Prostate gland (tissue), 2 donors: ENCODE data around the gene AKNA. TPM values are rescaled to one million over a fixed set of nuclear protein-coding genes. Genes with fewer than 3 reads are reported as not detected.

Experiments
- DNase-seq: peaks from one replicate; pipeline ENCODE4 v3.0.0-alpha.2; 2019; ENCODE audit warnings: low spot score
- H3K27ac ChIP-seq, 2 donors: fragments of 200-600 bp; sonication (generic); 2 replicates each; pipeline ENCODE4 v1.5.1; 2017 to 2019
- H3K27me3 ChIP-seq: fragments of 200-600 bp; sonication (generic); replicated peaks from 2 replicates; pipeline ENCODE4 v1.5.1; 2019; ENCODE audit not compliant: insufficient read depth
- H3K36me3 ChIP-seq, 2 donors: fragments of 200-600 bp; sonication (generic); 1 replicate in 1 of 2; 2 replicates in 1 of 2; pipeline versions ENCODE4 v1.5.1 to v1.8.1; 2017 to 2019
- H3K4me1 ChIP-seq: fragments of 200-600 bp; sonication (generic); replicated peaks from 2 replicates; pipeline ENCODE4 v1.5.1; 2019
- H3K4me3 ChIP-seq, 2 donors: fragments of 200-600 bp; sonication (generic); 2 replicates each; pipeline ENCODE4 v1.5.1; 2017 to 2019
- H3K9me3 ChIP-seq: fragments of 200-600 bp; sonication (generic); 2 replicates; pipeline ENCODE4 v1.5.1; 2017
- POLR2A ChIP-seq: fragments of 450-650 bp; IDR thresholded peaks from one replicate; pipeline ENCODE4 v1.6.1; 2016; ENCODE audit warnings: antibody characterized with exemption, mild to moderate bottlenecking
- POLR2AphosphoS5 ChIP-seq: sonication (generic); formaldehyde crosslinking; IDR thresholded peaks from one replicate; pipeline ENCODE4 v1.6.1; 2017; ENCODE audit warnings: antibody characterized with exemption
- WGBS: methylation state at CpG from one replicate; pipeline ENCODE4 v1.1.5; 2018; 5-methylcytosine and 5-hydroxymethylcytosine counted together
- intact Hi-C: fragments of 100-400 bp; cut with DNase I; formaldehyde crosslinking; loops from one replicate; pipeline ENCODE4 v1.14.2; 2022
- total RNA-seq, 2 donors: library from RNA; depleted of rRNA; stranded (reverse); fragments of >200 nt; gene quantifications; one replicate each; pipeline ENCODE4 v1.1.0, GENCODE V29; 2016
- TF ChIP-seq, protein P1 (sequence below), 4 experiments: fragments of 200-600 bp in 2 of 4; fragments of 450-650 bp in 2 of 4; sonication (generic) in 2 of 4; IDR thresholded peaks; 1 replicate in 3 of 4; 2 replicates in 1 of 4; pipeline ENCODE4 v1.5.1; 2016 to 2019; ENCODE audit warnings: antibody characterized with exemption in 4 of 4, mild to moderate bottlenecking in 2 of 4, moderate library complexity in 2 of 4

AKNA gene
- total RNA-seq, 2 donors from 2014 or later: 20.5 to 30.1 TPM

DNA sequence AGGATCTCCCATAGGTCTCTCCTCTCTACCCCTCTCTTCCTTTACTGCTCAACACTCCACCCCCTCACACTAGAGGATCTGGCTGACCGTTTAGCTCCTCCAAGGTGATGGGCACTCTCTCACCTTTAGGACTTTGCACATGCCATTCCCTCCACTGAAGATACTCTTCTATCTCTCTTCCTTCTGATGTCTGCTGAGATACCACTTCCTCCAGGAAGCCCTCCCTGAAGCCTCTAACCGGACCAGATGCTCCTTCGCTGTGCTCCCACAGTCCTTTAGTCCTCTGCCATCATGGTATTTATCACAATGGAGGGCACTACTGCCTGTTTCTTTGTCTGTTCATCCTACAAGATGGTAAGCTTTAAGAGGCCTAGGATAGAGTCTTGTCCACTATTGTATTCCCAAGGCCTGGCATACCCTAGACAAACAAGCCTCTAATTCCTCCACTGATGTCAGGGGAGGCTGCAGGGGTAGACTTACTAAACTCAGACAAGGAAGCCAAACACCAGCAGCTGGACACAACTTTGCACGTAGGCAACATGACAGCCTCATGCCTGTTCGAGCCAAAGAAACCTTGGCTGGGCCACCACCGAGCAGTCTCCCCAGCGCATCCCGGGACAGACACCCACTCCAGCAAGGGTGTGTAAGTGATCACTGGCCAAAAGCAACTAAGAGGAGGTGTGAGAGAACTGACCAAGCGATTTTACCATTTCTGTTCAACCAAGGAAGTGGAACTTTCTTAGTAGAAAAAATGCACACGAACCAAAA lies 37.9 kb downstream of the AKNA start:
- intact Hi-C loops: loop anchor here (5.0 kb wide), 1 partner anchor 37 kb away; the partner anchor contains the start of gene AKNA
- no peaks in the 10 kb centered on the region for H3K27me3 ChIP-seq
- peaks cover 0 to 13% of the 10 kb centered on the region in 2 donors for H3K36me3 ChIP-seq
- no peak for TF ChIP-seq POLR2A
- TF ChIP-seq, protein P1, sequence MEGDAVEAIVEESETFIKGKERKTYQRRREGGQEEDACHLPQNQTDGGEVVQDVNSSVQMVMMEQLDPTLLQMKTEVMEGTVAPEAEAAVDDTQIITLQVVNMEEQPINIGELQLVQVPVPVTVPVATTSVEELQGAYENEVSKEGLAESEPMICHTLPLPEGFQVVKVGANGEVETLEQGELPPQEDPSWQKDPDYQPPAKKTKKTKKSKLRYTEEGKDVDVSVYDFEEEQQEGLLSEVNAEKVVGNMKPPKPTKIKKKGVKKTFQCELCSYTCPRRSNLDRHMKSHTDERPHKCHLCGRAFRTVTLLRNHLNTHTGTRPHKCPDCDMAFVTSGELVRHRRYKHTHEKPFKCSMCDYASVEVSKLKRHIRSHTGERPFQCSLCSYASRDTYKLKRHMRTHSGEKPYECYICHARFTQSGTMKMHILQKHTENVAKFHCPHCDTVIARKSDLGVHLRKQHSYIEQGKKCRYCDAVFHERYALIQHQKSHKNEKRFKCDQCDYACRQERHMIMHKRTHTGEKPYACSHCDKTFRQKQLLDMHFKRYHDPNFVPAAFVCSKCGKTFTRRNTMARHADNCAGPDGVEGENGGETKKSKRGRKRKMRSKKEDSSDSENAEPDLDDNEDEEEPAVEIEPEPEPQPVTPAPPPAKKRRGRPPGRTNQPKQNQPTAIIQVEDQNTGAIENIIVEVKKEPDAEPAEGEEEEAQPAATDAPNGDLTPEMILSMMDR (IDR thresholded peaks at IDR 0.05): no peak
- H3K27ac ChIP-seq: no peak overlapping the region
- no peaks in the 10 kb centered on the region for H3K4me1 ChIP-seq
- no peak for DNase-seq
- no peak overlapping the region for H3K4me3 ChIP-seq
- WGBS: 84% methylated on average over 10 of the region's 10 CpGs
- no peaks in the 10 kb centered on the region for H3K9me3 ChIP-seq

DNA sequence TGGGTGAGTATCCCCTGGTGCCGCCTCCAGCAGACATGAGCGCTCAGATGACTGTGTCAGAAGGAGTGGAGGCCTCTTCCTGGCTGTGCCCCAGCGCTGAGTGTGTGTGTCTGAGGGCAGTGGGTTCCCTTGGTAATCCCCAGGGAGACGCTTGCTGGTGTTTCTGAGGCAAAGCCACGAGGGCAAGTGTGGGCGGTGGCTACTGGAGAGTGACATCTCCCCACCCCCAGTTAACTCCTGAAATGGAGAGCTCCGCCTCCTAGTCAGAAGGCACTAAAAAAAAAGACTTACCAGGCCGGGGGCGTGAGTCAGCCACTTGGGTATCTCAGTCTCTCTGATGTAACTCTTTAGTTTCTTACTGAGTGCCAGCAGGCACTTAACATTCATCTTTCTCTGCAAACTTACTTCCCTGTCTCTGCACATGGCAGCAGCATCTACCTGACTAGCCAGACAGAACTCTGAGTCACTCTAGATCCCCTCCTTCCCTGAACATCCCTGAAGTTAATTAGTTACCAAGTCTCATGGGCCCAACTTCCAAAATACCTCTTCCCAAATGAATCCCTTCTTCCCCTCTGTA lies 38.8 kb downstream of the AKNA start:
- intact Hi-C loops: no loop called here
- DNase-seq: no peak
- no peaks in the 10 kb centered on the region for H3K4me1 ChIP-seq
- no peaks in the 10 kb centered on the region for H3K27me3 ChIP-seq
- no peaks in the 10 kb centered on the region for H3K9me3 ChIP-seq
- no peak overlapping the region for H3K4me3 ChIP-seq
- TF ChIP-seq POLR2A (no peak), POLR2AphosphoS5 (peak; percentile 15)
- peaks cover 0 to 13% of the 10 kb centered on the region in 2 donors for H3K36me3 ChIP-seq
- no peak overlapping the region for H3K27ac ChIP-seq
- 40% methylated on average over 9 of the region's 9 CpGs for WGBS

DNA sequence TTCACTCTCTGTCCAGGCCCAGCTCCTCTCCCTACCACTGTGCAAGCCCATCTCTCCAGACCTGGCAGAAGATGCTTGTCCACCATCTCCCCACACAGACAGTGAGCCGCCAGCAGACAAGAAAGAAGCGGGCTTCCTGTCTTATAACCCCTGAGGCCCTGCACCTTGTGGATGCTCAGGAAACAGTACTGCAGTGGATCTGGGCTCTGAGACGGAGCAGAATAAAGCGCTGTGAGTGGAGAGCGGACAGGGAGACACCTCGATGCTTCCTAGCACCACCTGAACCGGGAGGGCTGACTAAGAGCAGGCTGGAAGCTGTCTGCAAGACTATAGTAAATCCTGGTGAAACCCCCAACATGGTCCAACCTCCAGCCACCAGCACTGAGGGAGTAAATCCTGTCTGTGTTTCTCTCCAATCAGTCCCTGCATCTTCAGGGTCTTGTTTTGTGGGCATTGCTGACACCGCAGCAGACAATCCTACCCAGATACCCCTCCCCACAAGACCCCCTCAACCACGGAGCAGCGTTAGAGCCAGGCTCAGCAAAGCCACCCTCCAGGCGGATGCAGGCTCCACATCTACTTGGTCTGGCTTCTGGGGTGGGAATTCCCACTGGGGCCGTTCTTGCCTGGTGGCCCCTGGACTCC lies 39.4 kb downstream of the AKNA start:
- Histone ChIP-seq H3K27me3 (no peaks in the 10 kb centered on the region), H3K9me3 (no peaks in the 10 kb centered on the region), H3K36me3 (peaks cover 0 to 13% of the 10 kb centered on the region in 2 donors), H3K4me1 (no peaks in the 10 kb centered on the region), H3K4me3 (no peak overlapping the region), H3K27ac (no peak overlapping the region)
- no peak for DNase-seq
- 87% methylated on average over 11 of the region's 12 CpGs for WGBS
- TF ChIP-seq, protein P1 (IDR thresholded peaks at IDR 0.05): no peak
- intact Hi-C loops: no loop called here

DNA sequence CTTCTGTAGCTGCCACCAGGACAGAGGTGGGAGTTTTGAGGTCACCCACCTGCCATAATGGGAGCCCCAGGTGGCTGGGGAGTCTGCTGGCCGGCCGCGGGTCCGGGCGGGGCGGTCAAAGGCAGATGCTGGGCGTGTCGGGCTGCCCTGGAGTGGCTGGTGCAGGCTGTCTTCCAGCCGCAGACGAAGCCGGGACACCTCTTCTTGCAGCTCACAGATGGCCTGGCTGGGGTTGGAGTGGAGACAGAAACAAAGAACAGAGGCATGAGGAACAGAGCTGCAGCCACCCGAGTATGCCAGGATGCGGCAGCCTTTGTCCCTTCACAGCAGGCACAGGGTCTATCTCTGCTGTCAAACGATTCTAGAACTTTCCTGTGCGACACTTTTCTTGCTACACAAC lies 40.1 kb downstream of the AKNA start:
- DNase-seq: no peak
- no peak overlapping the region for H3K27ac ChIP-seq
- no peaks in the 10 kb centered on the region for H3K4me1 ChIP-seq
- no peak for TF ChIP-seq POLR2AphosphoS5
- TF ChIP-seq, protein P1 (IDR thresholded peaks at IDR 0.05): no peak
- no peak for TF ChIP-seq POLR2A
- 86% methylated on average over 15 of the region's 15 CpGs for WGBS
- no peaks in the 10 kb centered on the region for H3K27me3 ChIP-seq
- intact Hi-C loops: no loop called here
- H3K4me3 ChIP-seq: no peak overlapping the region
- H3K36me3 ChIP-seq: peaks cover 0 to 12% of the 10 kb centered on the region in 2 donors
- H3K9me3 ChIP-seq: no peaks in the 10 kb centered on the region

DNA sequence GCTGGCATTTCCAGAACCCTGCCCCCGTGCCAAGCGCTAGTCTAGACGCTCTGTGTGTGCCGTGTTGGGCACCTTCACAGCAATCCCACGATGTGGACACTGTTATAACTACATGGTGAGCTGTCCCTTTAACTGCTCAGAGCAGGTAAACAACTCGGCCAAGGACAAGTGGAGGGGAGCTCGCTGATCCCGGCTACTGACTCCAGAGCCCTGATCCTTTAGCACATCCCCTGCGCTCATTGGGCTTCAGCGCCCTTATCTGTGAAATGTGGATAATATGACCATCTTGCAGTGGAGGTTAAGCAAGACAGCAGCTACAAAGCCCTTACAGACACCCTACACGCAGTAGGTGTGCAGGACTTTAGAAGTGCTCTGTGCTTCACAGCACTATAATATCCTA lies 41.6 kb downstream of the AKNA start:
- no peak for DNase-seq
- intact Hi-C loops: no loop called here
- H3K27me3 ChIP-seq: no peaks in the 10 kb centered on the region

More for the DNA sequence above, 41.6 kb downstream of the AKNA start:
- TF ChIP-seq POLR2A (no peak), POLR2AphosphoS5 (no peak)
- TF ChIP-seq, protein P1 (IDR thresholded peaks at IDR 0.05): no peak
- H3K36me3 ChIP-seq: peaks cover 9 to 14% of the 10 kb centered on the region in 2 donors
- WGBS: 81% methylated on average over 11 of the region's 11 CpGs
- no peak overlapping the region for H3K27ac ChIP-seq
- H3K4me3 ChIP-seq: no peak overlapping the region
- no peaks in the 10 kb centered on the region for H3K4me1 ChIP-seq
- no peaks in the 10 kb centered on the region for H3K9me3 ChIP-seq
